Astrocyte of the spinal cord (primary cell): ENCODE measurements around the gene MDH2.
"Not testable (repeated sequence)": the region's sequence is repeated elsewhere in the genome, so short reads cannot be mapped to it uniquely, and the experiment has no call there.

Source experiments
- DNase-seq: peaks from one replicate; pipeline ENCODE4 v3.0.0; 2011; ENCODE audit warnings: low read depth, low spot score
- H3K4me3 ChIP-seq: 2 replicates; pipeline ENCODE4 v1.5.1; 2011; ENCODE audit warnings: low read depth, mild to moderate bottlenecking, low read length, moderate library complexity
- in situ Hi-C: cut with HindIII; loops from 2 replicates; pipeline ENCODE4 v1.10.0; 2017; ENCODE audit warnings: low sequenced_read_pairs
- TF ChIP-seq, protein P1 (sequence below): IDR thresholded peaks from 2 replicates; pipeline ENCODE4 v1.5.1; 2012; ENCODE audit warnings: low read depth, mild to moderate bottlenecking, low read length, inconsistent platforms

MDH2 gene

DNA sequence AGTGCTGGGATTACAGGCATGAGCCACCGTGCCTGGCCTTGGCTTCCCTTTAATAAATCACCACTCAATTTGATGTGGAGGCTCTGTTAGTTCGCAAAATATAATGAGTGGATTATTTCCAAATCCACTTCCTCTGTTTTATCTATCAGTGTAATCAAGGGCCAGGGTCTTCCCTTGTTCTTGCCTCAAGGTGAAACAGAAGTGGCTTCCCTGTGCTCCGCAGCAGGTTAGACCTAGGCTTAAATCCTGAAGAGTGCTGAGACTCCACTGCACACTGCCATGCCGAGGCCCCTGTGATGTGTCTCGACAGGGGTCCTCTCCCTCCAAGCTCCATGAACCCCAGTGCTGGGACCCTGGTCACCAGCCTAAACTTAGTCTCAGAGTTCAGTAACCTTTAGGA lies 59.0 kb downstream of the MDH2 start:
- H3K4me3 ChIP-seq, result no peak overlapping the region
- no peak for DNase-seq
- TF ChIP-seq, protein P1, sequence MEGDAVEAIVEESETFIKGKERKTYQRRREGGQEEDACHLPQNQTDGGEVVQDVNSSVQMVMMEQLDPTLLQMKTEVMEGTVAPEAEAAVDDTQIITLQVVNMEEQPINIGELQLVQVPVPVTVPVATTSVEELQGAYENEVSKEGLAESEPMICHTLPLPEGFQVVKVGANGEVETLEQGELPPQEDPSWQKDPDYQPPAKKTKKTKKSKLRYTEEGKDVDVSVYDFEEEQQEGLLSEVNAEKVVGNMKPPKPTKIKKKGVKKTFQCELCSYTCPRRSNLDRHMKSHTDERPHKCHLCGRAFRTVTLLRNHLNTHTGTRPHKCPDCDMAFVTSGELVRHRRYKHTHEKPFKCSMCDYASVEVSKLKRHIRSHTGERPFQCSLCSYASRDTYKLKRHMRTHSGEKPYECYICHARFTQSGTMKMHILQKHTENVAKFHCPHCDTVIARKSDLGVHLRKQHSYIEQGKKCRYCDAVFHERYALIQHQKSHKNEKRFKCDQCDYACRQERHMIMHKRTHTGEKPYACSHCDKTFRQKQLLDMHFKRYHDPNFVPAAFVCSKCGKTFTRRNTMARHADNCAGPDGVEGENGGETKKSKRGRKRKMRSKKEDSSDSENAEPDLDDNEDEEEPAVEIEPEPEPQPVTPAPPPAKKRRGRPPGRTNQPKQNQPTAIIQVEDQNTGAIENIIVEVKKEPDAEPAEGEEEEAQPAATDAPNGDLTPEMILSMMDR, result no peak
- in situ Hi-C loops, result no loop called here

DNA sequence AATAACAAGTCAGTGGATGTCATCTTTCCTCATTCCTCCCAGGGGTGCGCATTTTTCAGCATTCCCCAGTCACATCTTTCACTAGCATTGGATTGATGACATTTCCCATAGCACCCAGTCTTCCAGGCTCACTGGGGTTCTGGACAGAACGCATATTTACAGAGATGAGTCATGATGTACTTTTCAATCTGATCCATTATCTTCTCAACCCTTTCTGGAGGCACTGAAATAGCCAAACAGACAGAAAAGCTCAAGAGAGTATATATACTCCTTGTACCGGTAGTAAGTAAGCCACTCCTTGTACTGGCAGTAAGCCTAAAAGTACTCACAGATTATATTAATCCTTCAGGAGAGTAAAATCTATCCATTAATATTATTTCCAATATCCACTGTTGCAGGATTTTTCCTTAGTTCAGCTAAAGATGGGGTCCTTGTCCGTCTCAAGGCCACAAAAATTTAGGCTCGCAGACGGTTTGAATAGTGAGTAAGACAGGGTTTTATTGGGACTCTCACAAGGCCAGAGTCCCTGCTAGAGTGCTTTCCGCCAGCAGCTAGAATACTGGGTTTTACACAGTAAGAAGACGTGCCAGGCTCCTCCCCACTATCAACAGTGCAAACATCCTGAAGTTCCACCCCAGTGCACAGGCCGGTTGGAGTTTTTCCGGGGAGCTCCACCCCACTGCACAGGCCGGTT lies 60.8 kb downstream of the MDH2 start:
- peak; percentile 33 for DNase-seq
- TF ChIP-seq, protein P1, result no peak
- H3K4me3 ChIP-seq, result no peak overlapping the region
- in situ Hi-C loops, result no loop called here

DNA sequence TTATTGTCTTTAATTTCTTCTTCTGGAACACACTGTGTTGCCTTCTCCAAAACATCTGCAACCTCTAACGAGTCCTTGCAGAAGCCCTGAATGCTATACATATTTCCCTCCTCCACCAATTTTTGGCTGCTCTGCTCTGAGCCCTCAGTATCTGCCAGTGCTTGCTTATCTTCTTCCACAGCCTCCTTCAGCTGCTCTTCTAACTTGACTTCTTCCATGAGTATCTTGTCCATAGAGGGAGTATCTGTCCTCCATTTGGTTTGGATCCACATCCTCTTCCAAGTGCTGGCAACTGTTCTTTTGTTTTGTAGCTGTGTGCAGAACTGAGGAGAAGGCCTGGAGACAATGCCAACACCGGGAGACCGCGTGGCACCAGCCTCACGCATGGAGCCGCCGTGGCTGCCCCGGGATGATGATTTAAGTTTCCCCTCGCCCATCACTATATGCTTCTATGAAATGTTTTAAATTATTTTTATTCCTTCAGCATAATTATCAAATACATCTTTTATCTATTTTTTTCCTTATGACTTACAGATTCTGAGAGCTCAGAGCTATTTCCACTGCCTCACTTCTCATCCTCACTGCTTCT lies 65.2 kb downstream of the MDH2 start:
- in situ Hi-C loops, H3K4me3 ChIP-seq, DNase-seq: not testable (repeated sequence)

DNA sequence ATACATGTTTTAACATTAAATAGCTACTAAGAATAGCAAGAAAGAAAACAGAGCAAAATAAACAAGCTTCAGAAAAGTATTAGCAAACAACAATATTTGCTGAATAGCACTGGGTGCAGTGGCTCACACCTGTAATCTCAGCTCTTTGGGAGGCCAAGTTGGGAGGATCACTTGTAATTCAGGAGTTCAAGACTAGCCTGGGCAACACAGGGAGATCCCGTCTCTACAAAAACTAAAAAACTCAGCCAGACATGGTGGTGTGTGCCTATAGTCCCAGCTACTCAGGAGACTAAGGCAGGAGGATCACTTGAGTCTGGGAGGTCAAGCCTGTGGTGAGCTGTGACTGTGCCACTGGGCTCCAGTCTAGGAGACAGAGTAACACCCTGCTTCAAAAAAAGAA lies 66.8 kb downstream of the MDH2 start:
- in situ Hi-C loops, DNase-seq, H3K4me3 ChIP-seq: not testable (repeated sequence)
